ENCODE data around the gene EML1.

- no peak for TF ChIP-seq CTCF (IDR thresholded peaks at IDR 0.05)
- TF ChIP-seq POLR2A (IDR thresholded peaks at IDR 0.05), result no peak
Observed at GRCh38 chr14:99837822-99838221, 44.6 kb downstream of the EML1 start.

Data from body of pancreas (tissue), 4 donors.